Lung microvascular endothelial cell (primary cell): Measurements from ENCODE around the gene EFCC1. TPM values are rescaled to one million over a fixed set of nuclear protein-coding genes. Genes with fewer than 3 reads are reported as not detected.
"Not testable (repeated sequence)": the region's sequence is repeated elsewhere in the genome, so short reads cannot be mapped to it uniquely, and the experiment has no call there.

Experiments
- DNase-seq, 2 donors: peaks; one replicate each; pipeline versions ENCODE4 v3.0.0 to v3.0.0-alpha.2; 2010; ENCODE audit warnings: low read depth in 2 of 2
- total RNA-seq: library from RNA; depleted of rRNA; stranded (reverse); fragments of >200 nt; gene quantifications from 2 replicates; pipeline ENCODE4 v1.2.1, GENCODE V29; 2014

The EFCC1 gene
- total RNA-seq, 1 donor from 2014 or later: 11.5 TPM

GRCh38 chr3:129077222-129077621 lies 76.1 kb downstream of the EFCC1 start:
- DNase-seq: peak; percentile 80 to 93

- no peak for DNase-seq
These were observed 77.4 kb downstream of the EFCC1 start for GRCh38 chr3:129078510-129078909.

GRCh38 chr3:129081503-129081902 lies 80.4 kb downstream of the EFCC1 start:
- DNase-seq: peak; percentile 32 to 53

- no peak for DNase-seq
These were observed 80.9 kb downstream of the EFCC1 start for GRCh38 chr3:129082026-129082425.

GRCh38 chr3:129084501-129084900 lies 83.4 kb downstream of the EFCC1 start:
- DNase-seq: no peak

- no peak for DNase-seq
These were observed 84.1 kb downstream of the EFCC1 start for GRCh38 chr3:129085165-129085715.

GRCh38 chr3:129085818-129086217 lies 84.7 kb downstream of the EFCC1 start:
- no peak for DNase-seq

GRCh38 chr3:129087138-129087702 lies 86.1 kb downstream of the EFCC1 start:
- peak; percentile 37 to 87 for DNase-seq

- peak; percentile 78 to 84 for DNase-seq
These were observed 86.8 kb downstream of the EFCC1 start for GRCh38 chr3:129087904-129088303.

GRCh38 chr3:129088312-129088711 lies 87.2 kb downstream of the EFCC1 start:
- not testable (repeated sequence) for DNase-seq

Other genes with a start within 250 kb of the EFCC1 start
- 27.8 and 28.1 TPM in 2 replicates for gene ACAD9, start 121.7 kb upstream of the EFCC1 start, total RNA-seq
- 0.60 and 0.65 TPM in 2 replicates for gene CFAP92, start 7.2 kb upstream of the EFCC1 start, total RNA-seq
- not detected in 2 replicates for gene GP9, start 59.5 kb downstream of the EFCC1 start, total RNA-seq
- 49.0 and 90.9 TPM in 2 replicates for gene RAB43, start 120.5 kb downstream of the EFCC1 start, total RNA-seq
- 45.0 and 47.9 TPM in 2 replicates for gene ISY1, start 159.8 kb downstream of the EFCC1 start, total RNA-seq
- 207 and 229 TPM in 2 replicates for gene CNBP, start 182.6 kb downstream of the EFCC1 start, total RNA-seq
- 159 and 221 TPM in 2 replicates for gene COPG1, start 248.3 kb downstream of the EFCC1 start, total RNA-seq